C4-2B (cell line): ENCODE measurements around the gene MYO1E.

Source experiments
- H3K27ac ChIP-seq: fragments of 450-650 bp; 2 replicates; pipeline ENCODE4 v1.5.1; 2017
- CTCF ChIP-seq: fragments of 450-650 bp; conservative IDR thresholded peaks from 2 replicates; pipeline ENCODE4 v1.5.1; 2017; ENCODE audit warnings: mild to moderate bottlenecking
- ZFX ChIP-seq: fragments of 450-650 bp; IDR thresholded peaks from 2 replicates; pipeline ENCODE4 v1.6.1; 2017

Gene MYO1E

DNA sequence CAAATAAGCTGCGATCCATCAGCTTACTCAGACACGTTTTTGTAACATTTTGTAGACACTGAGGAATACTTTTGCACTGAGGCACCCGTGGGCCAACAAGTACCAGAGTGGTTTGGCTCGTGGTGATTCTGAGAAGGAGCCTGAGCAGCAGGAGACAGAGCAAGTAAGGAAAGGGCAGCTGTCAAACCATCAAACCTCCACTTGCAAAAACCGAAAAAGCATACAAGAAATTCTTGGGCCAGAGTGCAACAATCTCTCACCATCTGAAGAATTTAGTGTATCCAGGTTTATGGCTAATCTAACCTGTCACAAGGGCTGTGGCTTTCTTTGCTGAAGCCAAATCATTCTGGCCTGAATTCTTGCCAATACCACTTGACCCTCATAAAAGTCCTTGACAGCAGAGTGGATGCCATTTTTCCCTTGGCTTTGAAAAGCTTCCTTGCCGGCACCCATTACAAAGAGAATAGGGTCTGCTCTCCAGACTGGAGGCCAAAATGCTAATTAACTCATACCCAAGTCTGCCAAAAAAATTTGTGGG is 56.7 kb downstream of the MYO1E start:
- TF ChIP-seq ZFX (no peak), CTCF (no peak)
- H3K27ac ChIP-seq: no peak overlapping the region

DNA sequence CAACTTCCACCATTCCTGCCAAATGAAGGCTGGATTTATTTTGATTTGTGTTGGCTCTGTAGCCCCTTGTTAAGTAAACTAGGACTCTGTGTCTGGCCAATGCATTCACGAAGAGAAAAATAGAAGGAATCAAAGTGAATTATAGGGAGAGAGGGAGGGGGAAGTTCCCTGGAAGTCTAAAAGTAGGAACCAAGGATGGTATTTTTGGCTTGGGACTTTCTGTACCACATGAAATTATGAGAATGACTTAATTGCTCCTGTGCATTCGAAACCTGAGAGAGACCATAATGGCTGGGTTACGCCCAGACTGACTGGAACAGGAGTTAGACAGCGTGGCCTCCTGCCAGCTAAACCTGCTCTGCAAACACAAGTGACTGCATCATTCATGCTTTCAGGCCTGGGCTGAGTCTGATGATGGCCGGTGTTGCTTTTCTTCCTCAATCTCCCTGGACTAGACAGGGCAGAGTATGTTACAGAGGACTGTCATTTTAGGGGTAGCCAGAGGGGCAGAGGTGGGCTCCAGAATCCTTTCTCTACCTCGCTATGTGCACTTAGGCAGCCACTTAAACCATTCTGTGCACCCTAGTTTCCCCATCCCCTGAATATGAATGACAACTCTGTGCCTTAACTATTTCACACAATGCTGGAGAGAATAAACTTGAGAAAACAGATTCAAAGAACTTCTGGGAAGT is 58.9 kb downstream of the MYO1E start:
- H3K27ac ChIP-seq: no peak overlapping the region
- TF ChIP-seq CTCF: no peak

- H3K27ac ChIP-seq: no peak overlapping the region
- TF ChIP-seq ZFX (no peak), CTCF (no peak)
Measured at GRCh38 chr15:59312205-59312604, 60.5 kb downstream of the MYO1E start.

- H3K27ac ChIP-seq: no peak overlapping the region
- TF ChIP-seq CTCF (no peak), ZFX (no peak)
Measured at GRCh38 chr15:59311195-59311594, 61.5 kb downstream of the MYO1E start.

GRCh38 chr15:59309405-59309804 is 63.3 kb downstream of the MYO1E start:
- no peak overlapping the region for H3K27ac ChIP-seq
- no peak for TF ChIP-seq CTCF
- TF ChIP-seq ZFX: no peak

- TF ChIP-seq CTCF (no peak), ZFX (no peak)
- no peak overlapping the region for H3K27ac ChIP-seq
Measured at GRCh38 chr15:59307165-59307537, 65.5 kb downstream of the MYO1E start.

GRCh38 chr15:59306520-59307164 is 66.0 kb downstream of the MYO1E start:
- TF ChIP-seq CTCF: no peak
- TF ChIP-seq ZFX: no peak
- H3K27ac ChIP-seq: no peak overlapping the region
